Measurements from ENCODE around the gene MOV10L1.
A peak's percentile ranks its signal among the peaks of the same experiment; 100 is the strongest.

The MOV10L1 gene

DNA sequence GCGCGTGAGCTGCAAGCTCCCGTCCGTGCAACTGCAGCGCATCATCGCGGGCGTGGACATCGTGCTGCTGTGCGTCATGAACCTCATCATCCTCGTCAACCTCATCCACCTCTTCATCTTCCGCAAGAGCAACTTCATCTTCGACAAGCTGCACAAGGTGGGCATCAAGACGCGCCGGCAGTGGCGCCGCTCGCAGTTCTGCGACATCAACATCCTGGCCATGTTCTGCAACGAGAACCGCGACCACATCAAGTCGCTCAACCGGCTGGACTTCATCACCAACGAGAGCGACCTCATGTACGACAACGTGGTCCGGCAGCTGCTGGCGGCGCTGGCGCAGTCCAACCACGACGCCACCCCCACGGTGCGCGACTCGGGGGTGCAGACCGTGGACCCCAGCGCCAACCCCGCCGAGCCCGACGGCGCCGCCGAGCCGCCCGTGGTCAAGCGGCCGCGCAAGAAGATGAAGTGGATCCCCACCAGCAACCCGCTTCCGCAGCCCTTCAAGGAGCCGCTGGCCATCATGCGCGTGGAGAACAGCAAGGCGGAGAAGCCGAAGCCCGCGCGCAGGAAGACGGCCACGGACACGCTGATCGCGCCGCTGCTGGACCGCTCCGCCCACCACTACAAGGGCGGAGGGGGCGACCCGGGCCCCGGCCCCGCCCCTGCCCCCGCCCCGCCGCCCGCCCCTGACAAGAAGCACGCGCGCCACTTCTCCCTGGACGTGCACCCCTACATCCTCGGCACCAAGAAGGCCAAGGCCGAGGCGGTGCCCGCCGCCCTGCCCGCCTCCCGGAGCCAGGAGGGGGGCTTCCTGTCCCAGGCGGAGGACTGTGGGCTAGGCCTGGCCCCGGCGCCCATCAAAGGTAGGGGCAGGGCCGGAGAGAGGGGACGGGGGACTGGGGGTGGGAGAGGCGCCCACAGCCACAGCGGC lies 88.0 kb downstream of the MOV10L1 start:
- DNase-seq = no peak

GRCh38 chr22:50178471-50178864 lies 88.7 kb downstream of the MOV10L1 start:
- no peak for DNase-seq

DNA sequence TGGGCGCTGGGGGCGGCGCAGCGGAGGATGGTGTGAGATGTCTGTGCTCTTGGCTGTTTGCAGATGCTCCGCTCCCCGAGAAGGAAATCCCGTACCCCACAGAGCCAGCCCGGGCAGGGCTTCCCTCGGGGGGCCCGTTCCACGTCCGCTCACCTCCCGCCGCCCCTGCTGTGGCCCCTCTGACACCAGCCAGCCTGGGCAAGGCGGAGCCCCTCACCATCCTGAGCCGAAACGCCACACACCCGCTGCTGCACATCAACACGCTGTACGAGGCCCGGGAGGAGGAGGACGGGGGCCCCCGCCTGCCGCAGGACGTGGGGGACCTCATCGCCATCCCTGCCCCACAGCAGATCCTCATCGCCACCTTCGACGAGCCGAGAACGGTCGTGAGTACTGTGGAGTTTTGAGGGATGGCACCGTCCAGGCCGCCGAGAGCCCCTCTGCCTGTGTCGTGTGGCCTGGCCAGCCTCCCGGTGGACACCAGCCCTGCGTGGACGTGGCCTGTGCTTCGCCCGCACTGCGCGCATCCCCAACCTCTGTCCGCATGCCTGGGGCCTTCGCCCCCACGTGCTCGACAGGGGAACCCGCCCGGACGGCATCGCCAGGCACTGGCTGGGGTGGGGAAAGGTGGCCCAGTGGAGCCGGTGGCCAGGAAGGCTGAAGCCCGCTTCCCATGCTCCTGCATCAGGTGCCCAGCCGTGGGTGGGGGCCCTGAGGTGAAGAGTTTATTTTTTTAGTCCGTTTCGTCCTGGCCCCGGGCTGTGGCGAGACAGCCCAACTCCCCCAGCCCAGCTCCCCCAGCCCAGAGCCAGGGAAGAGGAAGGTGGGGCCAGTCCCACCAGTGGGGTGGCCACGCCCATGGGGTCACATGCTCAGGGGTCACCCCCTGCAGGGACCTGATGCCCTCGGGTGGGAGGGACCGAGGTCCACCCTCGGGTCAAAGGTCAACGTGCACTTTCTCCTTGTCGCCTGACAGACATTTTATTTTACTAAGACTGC lies 89.4 kb downstream of the MOV10L1 start:
- DNase-seq = no peak

DNA sequence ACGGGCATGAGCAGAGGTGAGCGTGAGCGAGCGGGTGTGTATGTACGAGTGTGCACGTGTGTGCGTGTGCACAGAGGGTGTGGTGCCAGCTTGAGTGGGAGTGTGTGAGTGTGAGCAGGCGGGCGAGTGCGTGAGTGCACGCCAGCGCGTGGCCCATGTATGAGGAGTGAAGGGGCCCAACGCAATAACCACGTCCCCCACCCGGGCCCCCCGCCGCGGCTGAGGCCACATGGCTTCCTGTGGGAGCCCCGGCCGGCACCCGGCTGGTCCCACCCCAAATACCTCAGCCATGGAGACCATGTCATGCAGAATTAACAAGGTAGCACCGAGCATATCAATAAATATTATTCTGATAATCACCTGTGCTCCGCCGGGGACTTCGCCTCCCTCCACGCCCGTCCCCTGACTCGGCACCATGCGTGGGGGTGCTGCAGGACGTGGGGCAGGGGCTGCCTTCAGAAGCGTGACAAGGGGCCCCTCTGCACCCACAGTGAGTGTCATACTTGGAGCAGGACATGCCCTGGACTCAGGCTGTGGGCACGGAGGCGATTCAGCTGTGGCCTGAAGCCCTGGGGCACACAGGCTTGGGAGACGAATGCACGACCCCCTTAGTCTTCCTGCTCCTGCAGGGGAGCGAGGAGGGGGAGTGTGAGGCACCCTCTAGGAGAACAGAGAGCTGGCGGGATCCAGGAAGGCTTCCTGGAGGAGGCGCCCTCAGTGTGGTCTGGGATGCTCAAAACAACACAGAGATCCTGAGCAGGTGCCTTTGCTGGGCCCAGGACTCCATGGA lies 90.3 kb downstream of the MOV10L1 start:
- DNase-seq = no peak

DNA sequence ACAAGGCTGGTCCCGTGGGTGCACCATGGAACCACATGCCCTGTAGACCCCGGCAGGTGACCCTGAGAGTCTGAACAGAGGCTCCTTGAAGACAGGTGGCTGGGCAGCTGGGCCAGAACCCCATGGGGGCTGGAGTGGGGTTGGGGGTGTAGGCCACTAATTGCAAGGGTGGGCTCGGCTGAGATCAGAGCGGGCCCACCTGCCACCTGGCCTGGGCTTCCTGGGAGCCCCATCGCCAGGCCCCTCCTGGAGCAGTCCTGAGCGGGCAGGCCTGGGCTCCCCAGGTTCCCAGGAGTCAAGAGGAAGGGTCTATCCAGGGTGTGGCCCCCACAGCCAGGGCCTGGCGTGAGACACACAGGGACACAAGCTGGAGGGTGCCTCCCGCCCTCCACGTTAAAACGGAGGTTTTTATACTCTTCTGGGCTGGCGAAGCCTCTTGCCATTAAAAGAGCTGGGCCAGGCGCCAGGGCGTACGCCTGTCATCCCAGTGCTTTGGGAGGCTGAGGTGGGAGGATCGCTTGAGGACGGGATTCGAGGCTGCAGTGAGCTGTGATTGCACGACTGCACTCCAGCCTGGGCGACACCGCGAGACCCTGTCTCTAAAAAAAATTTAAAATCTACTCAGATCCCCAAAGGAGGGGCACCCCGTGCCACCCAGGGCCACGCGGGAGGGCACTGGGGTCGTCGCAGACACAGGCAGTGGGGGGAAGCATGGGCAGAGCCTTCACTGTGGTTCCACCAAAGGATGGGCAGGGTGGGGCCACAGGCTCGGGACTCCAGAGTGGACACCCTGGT lies 91.1 kb downstream of the MOV10L1 start:
- no peak for DNase-seq

DNA sequence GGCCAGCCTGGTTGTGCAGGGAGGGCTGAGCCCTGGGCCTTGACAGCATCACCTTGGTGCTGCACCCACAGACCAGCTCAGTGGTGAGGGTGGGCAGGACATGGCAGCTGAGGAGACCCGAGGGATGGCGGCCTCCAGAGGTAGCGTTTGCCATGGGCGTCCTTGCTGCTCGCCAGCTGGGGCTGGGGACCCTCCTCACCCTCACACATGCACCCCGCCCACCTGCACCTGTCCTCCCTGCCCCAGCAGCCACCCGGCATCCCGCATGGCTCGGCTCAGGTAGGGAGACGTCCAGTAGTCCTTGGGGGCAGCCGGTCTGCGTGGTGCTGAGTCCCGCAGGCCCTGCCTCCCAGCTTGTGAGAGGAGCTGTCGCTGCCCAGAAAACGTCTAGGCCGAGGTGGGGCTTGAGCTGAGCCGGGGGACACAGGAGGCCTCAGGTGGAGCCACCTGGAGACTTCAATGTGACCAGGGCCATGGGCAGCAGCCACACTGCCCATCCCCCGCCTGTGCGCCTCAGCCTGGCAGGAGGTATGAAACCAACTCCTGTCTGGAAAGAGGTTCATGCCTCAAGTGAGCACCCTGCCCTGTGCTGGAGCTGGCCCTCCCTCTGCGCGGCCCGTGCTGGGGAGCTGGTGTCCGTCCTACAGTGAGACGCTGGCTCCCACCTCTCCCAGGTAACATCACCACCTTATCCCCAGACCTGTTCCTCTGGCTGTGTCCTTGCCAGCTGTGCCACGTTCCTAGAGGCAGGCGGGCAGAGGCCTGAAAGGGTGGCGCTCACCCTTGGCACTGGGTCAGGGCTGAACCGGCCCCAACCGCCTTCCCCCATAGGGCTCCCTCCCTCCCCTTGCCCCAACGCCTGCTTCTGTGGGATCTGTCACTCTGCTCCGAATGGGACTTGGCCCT lies 92.6 kb downstream of the MOV10L1 start:
- DNase-seq = no peak

DNA sequence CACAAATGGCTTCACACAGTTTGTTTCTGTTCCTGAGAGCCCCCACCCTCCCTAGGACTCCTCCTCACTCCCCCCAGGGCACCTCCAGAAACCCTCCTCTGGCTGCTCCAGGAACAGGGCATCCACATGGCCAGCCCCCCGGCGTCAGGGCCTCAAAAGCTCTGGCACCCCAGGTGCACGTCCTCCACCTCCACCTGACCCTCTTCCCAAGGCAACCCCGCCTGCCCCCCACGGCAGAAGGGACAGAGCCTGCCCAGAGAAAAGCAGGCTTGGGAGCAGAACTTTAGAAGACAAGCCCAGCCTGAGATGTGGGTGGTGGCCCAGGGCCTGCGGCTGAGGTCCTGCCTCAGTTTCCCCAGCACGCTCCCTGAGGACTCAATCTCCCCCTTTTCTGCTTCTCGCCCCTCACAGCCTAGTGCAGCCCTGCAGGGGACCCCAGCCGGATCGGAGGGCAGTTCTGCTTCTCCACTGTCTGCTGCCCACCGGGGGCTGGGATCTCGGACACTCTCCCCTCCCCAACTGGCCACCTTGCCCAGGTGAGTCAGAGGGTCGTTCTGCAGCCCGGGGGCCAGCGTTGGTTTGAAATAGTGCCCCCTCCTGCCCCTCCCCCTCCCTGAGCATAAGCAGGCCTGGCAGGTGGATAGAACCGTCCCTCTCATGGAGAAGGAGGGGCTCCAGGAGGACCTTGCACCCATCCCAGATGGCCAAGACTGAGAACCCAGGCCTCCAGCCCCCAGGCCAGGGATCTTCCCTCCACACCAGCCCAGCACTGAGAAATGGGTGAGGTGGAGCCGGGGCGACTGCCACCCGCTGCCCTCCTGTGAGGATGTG lies 93.5 kb downstream of the MOV10L1 start:
- no peak for DNase-seq

DNA sequence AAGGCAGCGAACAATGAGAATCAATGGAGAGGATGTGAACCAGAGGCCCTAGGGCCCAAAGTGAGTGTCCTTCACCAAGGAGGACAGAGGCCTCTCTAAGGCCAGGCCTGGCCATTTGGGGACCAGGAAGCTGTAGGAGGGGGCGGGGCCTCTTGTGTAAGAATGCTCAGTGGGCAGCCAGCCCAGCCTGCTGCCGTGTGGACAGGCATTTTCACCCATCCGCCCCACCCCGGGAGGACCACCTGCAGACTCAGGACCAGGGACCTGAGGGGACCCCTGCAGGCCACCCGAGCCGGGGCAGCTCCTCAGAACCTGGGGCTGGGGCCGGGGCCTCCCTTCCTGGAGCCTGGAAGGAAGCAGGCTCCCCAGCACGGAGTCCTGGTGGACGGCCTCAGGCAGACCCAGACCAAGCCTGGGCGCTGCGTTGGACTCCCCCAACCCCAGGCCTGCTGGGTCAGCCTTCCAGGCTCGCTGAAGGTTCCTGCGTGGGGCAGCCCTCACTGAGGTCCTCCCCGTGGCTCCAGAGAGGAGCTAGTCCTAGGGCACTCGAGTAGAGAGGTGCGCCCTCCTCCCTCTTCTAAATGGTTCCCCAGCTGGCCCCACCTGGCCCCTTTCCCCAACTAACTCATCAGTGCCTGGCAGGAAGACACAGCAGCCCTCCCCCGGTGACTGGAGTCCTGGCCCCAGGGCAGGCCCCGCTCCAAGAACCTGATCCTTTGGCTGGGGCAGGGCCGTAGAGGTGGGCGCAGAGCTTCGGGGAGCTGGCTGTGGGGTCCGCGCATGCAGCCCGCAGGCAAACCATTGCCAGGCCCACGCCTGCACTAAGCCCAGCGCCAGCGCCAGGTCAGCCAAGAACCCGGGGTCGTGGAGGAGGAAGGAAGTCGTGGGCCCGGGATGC lies 94.4 kb downstream of the MOV10L1 start:
- DNase-seq = no peak

GRCh38 chr22:50184902-50185374 lies 95.1 kb downstream of the MOV10L1 start:
- no peak for DNase-seq

- peak; percentile 88 for DNase-seq
Measured at GRCh38 chr22:50185375-50186087, 95.7 kb downstream of the MOV10L1 start, which contains the start of gene TRABD. Gene TRABD, plus strand, starts transcription at chr22:50185913. Its CDS starts 7,148 bp downstream, at chr22:50193061.

DNA sequence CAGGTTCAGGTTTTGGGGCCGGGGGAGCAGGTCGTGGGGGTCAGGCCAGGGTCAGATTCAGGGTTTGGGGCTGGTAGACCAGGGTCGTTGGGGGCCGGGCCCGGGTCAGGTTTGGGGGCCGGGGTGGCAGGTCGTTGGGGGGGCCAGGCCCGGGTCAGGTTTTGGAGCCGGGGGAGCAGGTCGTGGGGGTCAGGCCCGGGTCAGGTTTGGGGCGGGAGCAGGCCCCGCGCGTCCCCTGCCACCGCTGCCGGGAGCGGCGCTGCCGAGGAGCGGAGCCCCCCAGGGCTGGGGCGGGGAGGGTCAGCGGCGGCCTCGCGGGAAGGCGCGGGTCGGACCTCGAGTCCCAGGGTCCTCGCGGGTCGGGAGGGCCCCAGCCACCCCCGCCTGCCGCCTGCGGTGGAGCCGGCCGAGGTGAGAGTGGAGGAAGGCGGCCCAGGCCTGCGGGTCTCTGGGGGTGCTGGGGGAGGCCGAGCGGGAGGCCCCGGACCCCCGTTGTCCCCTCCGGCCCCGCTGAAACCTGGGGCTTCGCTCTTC lies 96.4 kb downstream of the MOV10L1 start:
- DNase-seq = no peak

GRCh38 chr22:50186761-50187523 lies 97.1 kb downstream of the MOV10L1 start:
- DNase-seq = no peak

DNA sequence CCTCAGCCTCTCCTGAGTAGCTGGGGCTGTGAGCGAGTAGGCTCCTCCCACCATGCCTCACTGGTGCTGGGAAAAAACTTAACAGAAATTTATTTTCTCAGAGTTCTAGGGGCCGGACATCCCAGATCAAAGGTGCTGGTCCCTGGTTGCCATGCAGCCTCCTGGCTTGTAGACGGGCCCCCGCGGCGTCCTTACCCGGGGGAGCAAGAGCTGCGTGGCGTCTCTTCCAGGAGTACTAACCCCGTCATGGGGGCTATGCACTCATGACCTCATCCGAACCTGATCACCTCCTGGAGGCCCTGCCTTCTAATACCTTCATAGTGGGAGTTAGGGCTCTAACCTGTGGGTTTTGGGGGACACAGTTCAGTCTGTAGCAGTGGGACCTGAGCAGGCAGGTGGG lies 98.5 kb downstream of the MOV10L1 start:
- no peak for DNase-seq

DNA sequence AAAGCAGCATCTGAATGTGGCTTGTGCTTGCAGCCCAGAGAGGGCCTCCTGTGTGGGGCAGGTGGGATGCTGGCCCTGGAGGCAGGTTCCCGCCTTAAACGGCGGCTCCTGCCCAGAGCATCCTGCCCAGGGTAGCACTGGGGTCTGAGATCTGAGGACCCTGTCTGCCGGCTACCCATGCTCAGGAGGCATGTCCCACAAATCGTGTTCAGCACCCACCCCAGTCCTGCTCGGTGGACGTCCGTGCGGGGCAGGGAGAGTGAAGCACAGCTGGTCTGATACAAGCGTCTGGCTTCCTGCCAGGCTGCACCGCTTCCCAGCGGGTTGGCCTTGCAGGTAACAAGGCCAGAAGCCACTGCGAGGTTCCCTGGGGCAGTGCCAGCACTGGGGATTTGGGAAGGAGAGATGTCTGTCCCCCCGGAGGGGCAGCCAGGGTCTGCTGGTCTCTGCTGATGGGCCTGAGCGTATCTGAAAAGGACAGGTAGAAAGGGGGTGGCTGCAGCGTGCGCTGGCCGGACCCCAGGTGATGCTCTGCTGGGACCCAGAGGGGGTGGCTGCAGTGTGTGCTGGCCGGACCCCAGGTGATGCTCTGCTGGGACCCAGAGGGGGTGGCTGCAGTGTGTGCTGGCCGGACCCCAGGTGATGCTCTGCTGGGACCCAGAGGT lies 99.5 kb downstream of the MOV10L1 start:
- DNase-seq = no peak

- DNase-seq = no peak
Measured at GRCh38 chr22:50189849-50190181, 100.0 kb downstream of the MOV10L1 start.
